Dendritic cell treated with granulocyte-macrophage colony-stimulating factor and Interleukin-4, amounts not matched to agents 40 ng/mL and 50 ng/mL, for 4 days (primary cell): ENCODE measurements around the gene UNC13D.
"Not testable (repeated sequence)": the region's sequence is repeated elsewhere in the genome, so short reads cannot be mapped to it uniquely, and the experiment has no call there.

ENCODE experiments used
- H3K27ac Mint-ChIP-seq: one replicate; pipeline ENCODE4 v1.8.0; 2022; ENCODE audit warnings: mild to moderate bottlenecking, mixed read lengths
- H3K27me3 Mint-ChIP-seq: one replicate; pipeline ENCODE4 v1.8.0; 2022; ENCODE audit warnings: mild to moderate bottlenecking, mixed read lengths
- H3K36me3 Mint-ChIP-seq: one replicate; pipeline ENCODE4 v1.8.0; 2022; ENCODE audit warnings: low read depth, mixed read lengths
- H3K4me1 Mint-ChIP-seq: one replicate; pipeline ENCODE4 v1.8.0; 2022; ENCODE audit warnings: low read depth, mixed read lengths
- H3K4me3 Mint-ChIP-seq: one replicate; pipeline ENCODE4 v1.8.0; 2022; ENCODE audit warnings: mild to moderate bottlenecking, moderate library complexity, mixed read lengths
- H3K9me3 Mint-ChIP-seq: one replicate; pipeline ENCODE4 v1.8.0; 2022; ENCODE audit warnings: mixed read lengths
- intact Hi-C: fragments of 100-400 bp; cut with micrococcal nuclease; formaldehyde crosslinking; loops from one replicate; pipeline ENCODE4 v1.15.0; 2022

UNC13D gene

GRCh38 chr17:75843577-75844529 lies at the start of gene UNC13D:
Gene UNC13D (minus strand): TSS chr17:75844404. CDS start chr17:75844337, 67 bp downstream.
- H3K36me3 Mint-ChIP-seq, result peaks cover 86% of the 10 kb centered on the region
- intact Hi-C loops, result loop anchor here (1.0 kb wide), 1 partner anchor 11 kb away; the partner anchor contains the start of gene WBP2
- peak within 1 kb of the TSS; percentile 93 for H3K4me3 Mint-ChIP-seq
- H3K9me3 Mint-ChIP-seq, result no peaks in the 10 kb centered on the region
- peak within 1 kb of the TSS; percentile 90 for H3K27ac Mint-ChIP-seq
- no peaks in the 10 kb centered on the region for H3K27me3 Mint-ChIP-seq
- peaks cover 56% of the 10 kb centered on the region for H3K4me1 Mint-ChIP-seq

- Mint-ChIP-seq H3K27ac (no peak overlapping the region), H3K27me3 (no peaks in the 10 kb centered on the region), H3K9me3 (no peaks in the 10 kb centered on the region), H3K4me3 (no peak overlapping the region), H3K36me3 (peaks cover 90% of the 10 kb centered on the region), H3K4me1 (peaks cover 32% of the 10 kb centered on the region)
- intact Hi-C loops, result no loop called here
These were observed 49.3 kb upstream of the UNC13D start for GRCh38 chr17:75893305-75894048.

DNA sequence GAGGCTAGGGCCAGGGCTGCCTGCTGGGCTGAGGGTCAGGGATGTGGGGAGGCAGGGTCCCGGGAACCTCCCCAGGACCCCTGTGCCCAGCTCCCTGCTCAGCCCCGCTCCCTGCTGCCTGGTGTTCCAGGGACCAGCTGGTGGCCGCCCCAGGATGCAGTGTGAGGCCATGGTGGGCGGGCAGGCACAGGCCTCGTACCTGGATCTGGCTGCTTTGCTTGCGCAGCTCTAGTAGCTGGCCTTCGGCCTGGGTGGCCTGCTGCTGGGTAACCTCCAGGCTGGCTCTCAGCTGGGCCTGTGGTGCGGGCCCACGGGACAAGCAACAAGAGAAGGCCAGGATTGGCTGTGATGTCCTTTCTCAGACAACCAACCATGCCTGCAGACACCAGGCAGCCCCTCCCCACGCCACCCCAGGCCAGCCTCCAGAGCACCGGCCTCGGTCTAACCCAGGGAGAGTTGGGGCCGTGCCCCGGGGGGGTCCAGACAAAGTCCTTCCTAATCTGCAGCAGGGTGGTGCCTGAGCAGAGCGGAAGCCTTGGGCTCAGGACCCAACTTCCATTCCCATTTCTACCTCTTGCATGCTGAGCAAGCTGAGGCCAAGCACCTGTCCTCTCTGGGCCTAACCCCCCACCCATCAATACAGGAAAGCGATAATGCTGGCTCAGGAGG lies 48.5 kb upstream of the UNC13D start:
- Mint-ChIP-seq H3K27ac (no peak overlapping the region), H3K4me3 (no peak overlapping the region), H3K4me1 (peaks cover 31% of the 10 kb centered on the region), H3K9me3 (no peaks in the 10 kb centered on the region), H3K27me3 (no peaks in the 10 kb centered on the region), H3K36me3 (peaks cover 88% of the 10 kb centered on the region)
- intact Hi-C loops, result no loop called here

DNA sequence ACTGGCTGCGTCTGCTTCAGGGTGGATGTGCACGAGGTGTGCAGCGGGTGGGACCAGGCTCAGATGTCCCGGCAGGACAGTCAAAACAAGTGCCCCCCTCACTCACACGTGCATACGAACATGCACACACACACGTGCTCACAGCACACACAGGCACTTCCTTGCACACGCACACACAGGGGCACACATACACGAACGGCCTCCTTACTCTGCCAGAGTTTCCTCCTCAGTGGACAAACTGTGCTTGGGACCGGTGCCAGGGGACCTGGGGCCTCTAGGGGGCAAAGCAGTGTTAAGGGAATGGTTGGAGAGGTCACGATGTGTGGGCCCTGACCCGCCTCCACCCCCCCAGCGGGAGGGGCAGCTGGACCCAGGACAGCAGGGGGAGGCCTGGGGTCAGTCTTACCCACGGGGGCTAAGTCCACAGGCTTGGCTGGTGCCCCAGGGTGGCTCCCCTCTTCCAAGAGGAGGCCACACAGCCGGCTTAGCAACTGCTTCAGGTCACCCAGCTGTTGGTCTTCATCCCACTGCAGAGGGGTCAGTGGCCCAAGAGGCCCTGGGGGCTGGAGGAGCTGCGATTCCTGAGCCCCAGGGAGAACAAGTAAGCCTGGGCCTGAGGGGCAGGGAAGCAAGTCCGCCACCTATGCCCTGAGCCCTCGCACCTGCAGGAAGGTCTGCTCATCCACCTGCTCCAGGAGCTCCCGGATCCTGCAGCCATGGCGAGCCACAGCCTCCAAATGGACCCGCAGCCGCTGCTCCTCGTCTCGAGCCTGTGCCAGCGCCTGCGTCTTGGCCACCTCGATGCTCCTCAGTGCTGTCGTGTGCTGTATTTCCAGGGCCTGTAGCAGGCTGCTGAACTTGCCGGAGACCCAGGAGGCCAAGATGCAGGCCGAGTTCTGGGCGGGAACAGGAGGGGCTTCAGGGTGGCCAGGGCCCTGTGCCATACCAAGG lies 47.7 kb upstream of the UNC13D start:
- H3K4me3 Mint-ChIP-seq, result no peak overlapping the region
- peaks cover 26% of the 10 kb centered on the region for H3K4me1 Mint-ChIP-seq
- no peaks in the 10 kb centered on the region for H3K9me3 Mint-ChIP-seq
- no peaks in the 10 kb centered on the region for H3K27me3 Mint-ChIP-seq
- intact Hi-C loops, result no loop called here
- peaks cover 91% of the 10 kb centered on the region for H3K36me3 Mint-ChIP-seq
- no peak overlapping the region for H3K27ac Mint-ChIP-seq

DNA sequence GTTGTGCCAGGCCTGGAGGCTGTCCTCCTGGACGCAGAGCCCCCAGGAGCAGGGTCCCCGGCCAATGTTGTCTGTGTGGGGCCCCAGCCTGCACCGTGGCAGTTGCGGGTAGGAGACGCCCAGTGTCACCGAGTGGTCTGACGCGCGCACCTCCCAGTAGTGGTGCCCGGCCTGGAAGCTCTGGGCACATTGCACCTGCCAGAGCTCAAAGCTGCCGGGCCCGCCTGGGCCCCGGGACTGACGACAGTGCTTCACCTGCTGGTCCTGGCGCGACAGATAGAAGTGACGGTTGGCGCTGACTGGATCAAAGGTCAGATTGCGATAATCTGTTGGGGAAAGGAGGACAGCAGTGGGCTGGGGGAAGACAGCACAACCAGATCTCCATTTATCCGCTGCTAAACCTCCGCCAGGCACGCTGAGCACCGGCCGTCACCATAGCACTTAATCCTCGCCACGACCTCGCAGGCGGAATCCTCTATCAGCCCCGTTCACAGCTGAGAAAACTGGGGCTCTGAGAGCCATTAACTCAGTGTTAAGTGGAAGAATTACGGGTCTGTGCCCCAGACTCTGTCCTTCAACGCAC lies 46.9 kb upstream of the UNC13D start:
- Mint-ChIP-seq H3K27me3 (peaks cover under 1% of the 10 kb centered on the region), H3K36me3 (peaks cover 96% of the 10 kb centered on the region), H3K4me3 (no peak overlapping the region), H3K9me3 (no peaks in the 10 kb centered on the region), H3K4me1 (peaks cover 27% of the 10 kb centered on the region), H3K27ac (no peak overlapping the region)
- intact Hi-C loops, result no loop called here

DNA sequence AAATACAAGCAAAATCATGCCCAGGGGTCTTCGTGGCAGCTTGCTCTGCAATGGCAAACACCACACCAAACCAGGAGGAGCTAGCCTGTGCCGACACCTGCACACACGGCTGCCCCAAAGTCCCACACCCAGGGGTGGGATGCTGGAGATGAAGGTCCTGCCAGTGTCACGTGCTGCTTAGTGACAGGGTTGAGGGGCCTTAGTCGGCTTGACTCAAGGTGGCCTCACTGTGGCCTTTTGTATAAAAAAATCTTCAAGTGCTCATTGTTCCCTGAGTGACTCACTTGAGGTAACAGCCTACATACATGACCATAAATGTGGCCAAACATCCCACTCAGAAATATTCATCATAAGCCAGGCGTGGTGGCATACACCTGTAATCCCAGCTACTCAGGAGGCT lies 45.2 kb upstream of the UNC13D start:
- Mint-ChIP-seq H3K9me3 (no peaks in the 10 kb centered on the region), H3K4me3 (no peak overlapping the region), H3K36me3 (peaks cover 79% of the 10 kb centered on the region), H3K27me3 (peaks cover 5% of the 10 kb centered on the region), H3K4me1 (peaks cover 25% of the 10 kb centered on the region), H3K27ac (no peak overlapping the region)
- intact Hi-C loops, result no loop called here

DNA sequence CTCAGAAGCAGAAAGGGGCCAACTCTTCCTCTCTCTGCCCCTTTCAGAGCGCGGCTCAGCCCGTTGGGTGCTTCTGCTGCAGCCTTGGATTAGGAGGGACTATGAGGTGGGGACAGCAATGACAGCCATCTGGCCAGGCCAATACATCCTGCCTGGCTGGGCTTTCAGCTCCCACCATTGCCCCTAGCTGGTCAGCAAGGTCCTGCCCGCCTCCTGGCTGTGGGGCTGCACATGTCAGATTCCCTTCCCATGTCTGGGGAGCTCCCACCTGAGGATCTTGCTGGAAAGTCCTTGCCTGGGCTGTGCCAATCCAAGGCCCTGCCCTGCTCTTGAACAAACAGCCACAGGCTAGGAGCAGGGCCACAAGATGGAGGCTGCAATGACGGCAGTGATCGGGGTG lies 44.3 kb upstream of the UNC13D start:
- Mint-ChIP-seq H3K36me3 (peaks cover 70% of the 10 kb centered on the region), H3K27ac (no peak overlapping the region), H3K27me3 (peaks cover 5% of the 10 kb centered on the region), H3K4me1 (peaks cover 18% of the 10 kb centered on the region), H3K4me3 (no peak overlapping the region), H3K9me3 (no peaks in the 10 kb centered on the region)
- intact Hi-C loops, result no loop called here

DNA sequence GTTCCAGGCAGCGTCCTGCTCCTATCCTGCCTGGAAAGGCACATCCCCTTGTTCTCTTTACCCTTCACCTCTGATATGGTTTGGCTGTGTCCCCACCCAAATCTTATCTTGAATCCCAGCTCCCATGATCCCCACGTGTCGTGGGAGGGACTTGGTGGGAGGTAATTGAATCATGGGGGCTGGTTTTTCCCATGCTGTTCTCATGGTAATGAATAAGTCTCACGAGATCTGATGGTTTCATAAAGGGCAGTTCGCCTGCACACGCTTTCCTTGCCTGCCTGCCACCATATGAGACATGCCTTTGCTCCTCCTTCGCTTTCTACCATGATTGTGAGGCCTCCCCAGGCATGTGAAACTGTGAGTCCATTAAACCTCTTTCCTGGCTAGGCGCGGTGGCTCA lies 41.7 kb upstream of the UNC13D start:
- Mint-ChIP-seq H3K27ac (peak overlapping the region; percentile 35), H3K36me3 (peaks cover 44% of the 10 kb centered on the region), H3K4me1 (peaks cover 33% of the 10 kb centered on the region), H3K27me3 (peaks cover 25% of the 10 kb centered on the region)
- H3K4me3 Mint-ChIP-seq, H3K9me3 Mint-ChIP-seq, intact Hi-C loops: not testable (repeated sequence)

GRCh38 chr17:75885431-75885830 lies 41.2 kb upstream of the UNC13D start:
- H3K9me3 Mint-ChIP-seq, result no peaks in the 10 kb centered on the region
- H3K4me1 Mint-ChIP-seq, result peaks cover 33% of the 10 kb centered on the region
- peak overlapping the region; percentile 35 for H3K27ac Mint-ChIP-seq
- H3K4me3 Mint-ChIP-seq, result no peak overlapping the region
- intact Hi-C loops, result no loop called here
- peaks cover 39% of the 10 kb centered on the region for H3K36me3 Mint-ChIP-seq
- peaks cover 29% of the 10 kb centered on the region for H3K27me3 Mint-ChIP-seq

GRCh38 chr17:75881678-75882454 lies 37.7 kb upstream of the UNC13D start:
- Mint-ChIP-seq H3K4me3 (peak overlapping the region; percentile 11), H3K27ac (peak overlapping the region; percentile 51), H3K4me1 (peaks cover 53% of the 10 kb centered on the region), H3K27me3 (peaks cover 54% of the 10 kb centered on the region), H3K9me3 (no peaks in the 10 kb centered on the region), H3K36me3 (peaks cover 17% of the 10 kb centered on the region)
- intact Hi-C loops, result no loop called here

DNA sequence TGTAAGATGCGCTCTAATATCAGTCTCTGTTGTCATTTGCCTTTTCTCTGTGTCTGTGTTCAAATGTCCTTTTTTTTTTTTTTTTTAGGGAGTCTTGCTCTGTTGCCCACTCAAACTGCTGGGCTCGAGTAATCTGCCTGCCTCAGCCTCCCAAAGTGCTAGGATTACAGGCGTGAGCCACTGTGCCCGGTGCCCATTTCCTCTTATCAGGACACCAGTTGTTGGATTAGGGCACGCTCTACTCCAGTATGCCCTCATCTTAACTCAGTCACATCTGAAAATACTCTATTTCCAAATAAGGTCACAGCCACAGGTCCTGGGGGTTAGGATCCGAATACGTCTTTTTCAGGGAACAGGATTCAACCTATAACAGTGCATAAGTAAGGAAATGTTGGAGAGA lies 36.1 kb upstream of the UNC13D start:
- no peak overlapping the region for H3K27ac Mint-ChIP-seq
- H3K9me3 Mint-ChIP-seq, result no peaks in the 10 kb centered on the region
- intact Hi-C loops, result no loop called here
- H3K27me3 Mint-ChIP-seq, result peaks cover 68% of the 10 kb centered on the region
- H3K4me3 Mint-ChIP-seq, result no peak overlapping the region
- peaks cover 28% of the 10 kb centered on the region for H3K36me3 Mint-ChIP-seq
- peaks cover 59% of the 10 kb centered on the region for H3K4me1 Mint-ChIP-seq
